ENCODE results near the gene FOXK2. TPM values are rescaled to one million over a fixed set of nuclear protein-coding genes. Genes with fewer than 3 reads are reported as not detected.

FOXK2 gene
- total RNA-seq = 55.6 TPM
- 1 to 10 TPM; 2.2 to 4.9 (median 3.8) TPM for polyA plus RNA-seq

DNA sequence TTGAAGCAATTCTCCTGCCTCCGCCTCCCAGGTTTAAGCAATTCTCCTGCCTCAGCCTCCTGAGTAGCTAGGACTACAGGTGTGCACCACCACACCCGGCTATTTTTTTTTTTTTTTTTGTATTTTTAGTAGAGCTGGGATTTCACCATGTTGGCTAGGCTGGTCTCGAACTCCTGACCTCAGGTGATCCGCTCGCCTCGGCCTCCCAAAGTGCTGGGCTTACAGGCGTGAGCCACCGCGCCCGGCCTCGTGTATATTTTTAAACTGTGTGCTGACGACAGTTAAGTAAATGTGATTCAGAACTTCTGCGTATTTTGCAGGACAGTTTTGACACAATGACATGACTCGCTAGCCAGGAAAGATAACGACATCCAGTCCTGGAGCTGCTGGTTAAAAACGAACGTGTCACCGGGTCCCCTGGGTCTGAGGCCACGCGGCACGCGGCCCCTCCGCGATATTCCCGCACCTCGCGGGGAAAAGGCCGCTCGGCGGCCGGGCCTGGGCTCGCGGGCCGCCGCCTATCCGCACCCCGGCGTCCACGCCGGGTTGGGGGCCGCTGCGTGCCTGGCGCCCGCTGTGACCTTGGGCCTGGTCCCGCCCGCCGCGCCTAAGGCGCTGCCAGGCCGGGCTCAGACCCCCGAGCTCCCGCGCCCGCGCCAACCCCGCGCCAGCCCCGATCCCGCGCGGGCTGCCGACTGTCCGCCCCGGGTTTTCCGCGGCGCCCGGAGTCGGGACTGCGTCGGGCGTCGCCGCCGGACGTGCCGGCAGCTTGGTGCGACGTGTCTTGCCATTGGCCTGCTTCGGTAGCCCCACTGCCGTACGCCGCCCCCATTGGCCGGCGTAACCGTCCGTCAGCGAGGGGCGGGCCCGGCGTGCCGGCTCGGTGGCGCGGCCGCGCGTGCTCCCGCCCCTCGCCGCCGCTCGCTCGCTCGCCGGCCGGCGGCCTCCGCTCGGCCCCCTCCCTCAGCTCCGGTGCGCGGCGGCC lies at the start of gene FOXK2:
FOXK2 (plus strand) TSS at position 907 of the 985 bp plus-strand sequence. CDS start 157 bp downstream, outside the sequence.
- H3K27ac Mint-ChIP-seq = peak within 1 kb of the TSS; percentile 64 to 85 (median 79)
- peak; percentile 90 to 96 (median 95) for DNase-seq
- H3K27me3 ChIP-seq (ENCODE audit: control insufficient read depth, insufficient read depth, low read length) = no peaks in the 10 kb centered on the region
- H3K4me1 Mint-ChIP-seq = peaks cover 0 to 32% (median 22%) of the 10 kb centered on the region in 4 donors
- H3K9me3 Mint-ChIP-seq = no peaks in the 10 kb centered on the region
- H3K4me1 ChIP-seq (ENCODE audit: control insufficient read depth, insufficient read depth, low read length, poor library complexity, severe bottlenecking) = peaks cover 21% of the 10 kb centered on the region
- no peaks in the 10 kb centered on the region for H3K9me3 ChIP-seq (ENCODE audit: control insufficient read depth in 2 of 2, low read length in 2 of 2)
- H3K27me3 Mint-ChIP-seq = no peaks in the 10 kb centered on the region
- peak within 1 kb of the TSS; percentile 81 for H3K27ac ChIP-seq (ENCODE audit: insufficient read depth, low read length, poor library complexity, severe bottlenecking)
- peak; percentile 98 to 99 for ATAC-seq (ENCODE audit: low read depth in 2 of 2)
- H3K4me3 Mint-ChIP-seq = peak within 1 kb of the TSS; percentile 85 to 98 (median 94)
- H3K36me3 Mint-ChIP-seq = no peaks in the 10 kb centered on the region
- H3K36me3 ChIP-seq (ENCODE audit: control insufficient read depth, insufficient read depth, low read length) = no peaks in the 10 kb centered on the region
- H3K4me3 ChIP-seq (ENCODE audit: low read depth, low read length) = peak within 1 kb of the TSS; percentile 84

DNA sequence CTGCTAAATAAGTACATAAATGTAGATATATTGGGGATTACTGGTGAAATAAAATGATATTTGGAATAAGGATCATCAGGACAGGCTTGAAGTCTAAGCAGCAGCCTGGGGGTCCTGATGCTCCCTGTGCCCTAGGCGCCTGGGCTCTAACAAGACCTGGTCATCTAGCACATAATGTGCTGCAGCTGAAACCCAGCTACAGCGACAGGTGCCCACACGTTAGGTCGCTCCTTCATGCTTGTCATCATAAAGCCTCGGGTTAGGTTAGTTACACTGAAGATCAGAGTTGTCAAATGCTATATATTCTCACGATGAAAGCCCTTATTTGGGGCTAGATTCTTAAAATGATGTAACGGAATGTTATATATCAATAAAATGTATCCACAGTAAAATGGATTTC lies 49.5 kb upstream of the FOXK2 start:
- H3K27me3 ChIP-seq (ENCODE audit: control insufficient read depth, insufficient read depth, low read length) = no peaks in the 10 kb centered on the region
- H3K27ac ChIP-seq (ENCODE audit: insufficient read depth, low read length, poor library complexity, severe bottlenecking) = no peak overlapping the region
- no peak for DNase-seq
- ATAC-seq (ENCODE audit: low read depth in 2 of 2) = no peak
- H3K27me3 Mint-ChIP-seq = no peaks in the 10 kb centered on the region
- peaks cover 40% of the 10 kb centered on the region for H3K36me3 Mint-ChIP-seq
- no peak overlapping the region for H3K27ac Mint-ChIP-seq
- H3K4me1 ChIP-seq (ENCODE audit: control insufficient read depth, insufficient read depth, low read length, poor library complexity, severe bottlenecking) = no peaks in the 10 kb centered on the region
- no peak overlapping the region for H3K4me3 Mint-ChIP-seq
- H3K36me3 ChIP-seq (ENCODE audit: control insufficient read depth, insufficient read depth, low read length) = peaks cover 62% of the 10 kb centered on the region
- H3K9me3 ChIP-seq (ENCODE audit: control insufficient read depth in 2 of 2, low read length in 2 of 2) = no peaks in the 10 kb centered on the region
- H3K4me3 ChIP-seq (ENCODE audit: low read depth, low read length) = no peak overlapping the region
- no peaks in the 10 kb centered on the region for H3K9me3 Mint-ChIP-seq
- peaks cover 5 to 11% (median 7%) of the 10 kb centered on the region in 4 donors for H3K4me1 Mint-ChIP-seq

DNA sequence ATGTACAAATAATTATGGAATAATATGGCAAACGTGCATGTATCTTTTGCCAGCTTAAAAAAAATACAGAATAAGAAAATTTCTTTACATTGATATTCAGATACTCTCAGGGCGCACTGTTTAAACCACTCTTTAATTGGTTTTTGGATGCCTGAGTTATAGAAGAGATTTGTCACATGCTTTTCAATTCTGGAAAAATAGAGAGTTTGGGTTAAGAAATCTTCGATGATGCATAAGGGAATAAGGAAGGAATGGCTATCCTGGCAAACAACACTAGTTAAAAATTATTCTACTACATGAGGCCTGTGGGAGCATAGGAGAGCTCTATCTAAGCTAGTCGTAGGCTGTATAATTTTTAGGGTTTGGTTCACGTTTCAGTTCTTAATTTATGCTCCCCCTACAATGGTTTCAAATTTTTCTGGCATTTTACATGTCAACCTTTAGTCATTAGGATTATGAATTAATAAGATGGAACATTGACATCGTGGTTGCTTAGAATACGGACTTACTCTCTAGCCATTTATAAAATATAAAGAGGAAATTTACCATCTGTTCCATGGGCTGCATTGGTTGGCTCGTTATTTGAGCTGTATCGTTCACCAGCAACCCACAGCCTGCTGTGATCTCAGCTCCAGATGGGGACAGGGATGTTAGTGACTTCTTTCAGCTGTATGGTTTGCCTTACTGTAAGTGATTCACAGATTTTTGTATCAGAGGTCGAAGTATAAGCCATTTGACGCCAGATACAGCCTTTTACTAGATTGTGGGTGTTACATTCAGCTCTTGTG lies 45.1 kb upstream of the FOXK2 start:
- peaks cover 47% of the 10 kb centered on the region for H3K36me3 ChIP-seq (ENCODE audit: control insufficient read depth, insufficient read depth, low read length)

DNA sequence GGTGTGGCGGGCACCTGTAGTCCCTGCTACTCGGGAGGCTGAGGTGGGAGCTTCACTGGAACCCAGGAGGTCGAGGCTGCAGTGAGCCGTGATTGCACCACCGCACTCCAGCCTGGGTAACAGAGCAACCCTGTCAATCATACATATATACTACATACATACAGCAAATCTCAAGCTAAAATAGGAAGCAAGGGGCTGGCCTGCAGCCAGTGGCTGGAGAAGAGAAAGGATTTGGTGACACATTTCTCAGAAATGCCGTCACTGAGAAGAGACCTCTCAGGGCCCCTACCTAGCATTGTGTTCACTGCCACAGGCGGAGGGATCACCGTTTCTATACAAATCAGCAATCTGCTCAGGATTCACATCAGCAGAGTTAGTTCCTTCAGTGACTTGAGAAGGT lies 44.1 kb upstream of the FOXK2 start:
- H3K36me3 ChIP-seq (ENCODE audit: control insufficient read depth, insufficient read depth, low read length) = peaks cover 52% of the 10 kb centered on the region
- no peak for ATAC-seq (ENCODE audit: low read depth in 2 of 2)
- no peak for DNase-seq
- no peak overlapping the region for H3K4me3 ChIP-seq (ENCODE audit: low read depth, low read length)
- Mint-ChIP-seq H3K27ac (no peak overlapping the region), H3K9me3 (no peaks in the 10 kb centered on the region), H3K27me3 (no peaks in the 10 kb centered on the region), H3K36me3 (peaks cover 20% of the 10 kb centered on the region), H3K4me1 (peaks cover 0 to 7% (median 2%) of the 10 kb centered on the region in 4 donors), H3K4me3 (no peak overlapping the region)
- no peaks in the 10 kb centered on the region for H3K27me3 ChIP-seq (ENCODE audit: control insufficient read depth, insufficient read depth, low read length)
- H3K9me3 ChIP-seq (ENCODE audit: control insufficient read depth in 2 of 2, low read length in 2 of 2) = no peaks in the 10 kb centered on the region
- H3K27ac ChIP-seq (ENCODE audit: insufficient read depth, low read length, poor library complexity, severe bottlenecking) = no peak overlapping the region
- no peaks in the 10 kb centered on the region for H3K4me1 ChIP-seq (ENCODE audit: control insufficient read depth, insufficient read depth, low read length, poor library complexity, severe bottlenecking)

More for the DNA sequence above, 45.1 kb upstream of the FOXK2 start:
- peak overlapping the region in 1 of 3 donors; percentile 4 for H3K27ac Mint-ChIP-seq
- peaks cover 24% of the 10 kb centered on the region for H3K36me3 Mint-ChIP-seq
- no peak overlapping the region for H3K4me3 Mint-ChIP-seq
- Histone ChIP-seq H3K9me3 (ENCODE audit: control insufficient read depth in 2 of 2, low read length in 2 of 2) (no peaks in the 10 kb centered on the region), H3K4me3 (ENCODE audit: low read depth, low read length) (no peak overlapping the region), H3K27me3 (ENCODE audit: control insufficient read depth, insufficient read depth, low read length) (no peaks in the 10 kb centered on the region), H3K4me1 (ENCODE audit: control insufficient read depth, insufficient read depth, low read length, poor library complexity, severe bottlenecking) (no peaks in the 10 kb centered on the region), H3K27ac (ENCODE audit: insufficient read depth, low read length, poor library complexity, severe bottlenecking) (no peak overlapping the region)
- DNase-seq = no peak
- no peaks in the 10 kb centered on the region for H3K27me3 Mint-ChIP-seq
- peaks cover 0 to 7% (median 3%) of the 10 kb centered on the region in 4 donors for H3K4me1 Mint-ChIP-seq
- no peaks in the 10 kb centered on the region for H3K9me3 Mint-ChIP-seq
- no peak for ATAC-seq (ENCODE audit: low read depth in 2 of 2)

DNA sequence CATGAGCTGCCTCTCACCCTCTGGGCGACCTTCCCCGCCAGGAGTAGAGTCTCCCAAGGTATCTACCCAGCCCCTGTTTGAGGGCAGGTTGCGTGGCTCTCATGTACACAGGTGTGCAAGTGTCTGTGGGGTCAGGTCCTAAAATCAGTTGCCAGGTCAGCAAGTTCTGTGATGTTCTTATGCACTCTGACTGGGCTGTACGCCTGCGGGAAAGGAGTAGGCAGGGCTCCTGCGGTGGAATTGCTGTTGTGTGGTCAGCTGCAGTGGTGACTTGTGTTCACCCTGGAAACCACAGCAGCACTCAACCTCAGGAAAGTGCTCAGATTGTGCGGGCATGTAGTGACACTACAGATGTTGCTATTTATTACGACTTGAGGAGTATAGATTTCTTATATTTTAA lies 41.6 kb upstream of the FOXK2 start:
- Histone ChIP-seq H3K36me3 (ENCODE audit: control insufficient read depth, insufficient read depth, low read length) (peaks cover 62% of the 10 kb centered on the region), H3K4me1 (ENCODE audit: control insufficient read depth, insufficient read depth, low read length, poor library complexity, severe bottlenecking) (no peaks in the 10 kb centered on the region), H3K4me3 (ENCODE audit: low read depth, low read length) (no peak overlapping the region), H3K27me3 (ENCODE audit: control insufficient read depth, insufficient read depth, low read length) (no peaks in the 10 kb centered on the region), H3K27ac (ENCODE audit: insufficient read depth, low read length, poor library complexity, severe bottlenecking) (no peak overlapping the region), H3K9me3 (ENCODE audit: control insufficient read depth in 2 of 2, low read length in 2 of 2) (no peaks in the 10 kb centered on the region)
- no peaks in the 10 kb centered on the region for H3K27me3 Mint-ChIP-seq
- peaks cover 0 to 5% (median 2%) of the 10 kb centered on the region in 4 donors for H3K4me1 Mint-ChIP-seq
- no peaks in the 10 kb centered on the region for H3K9me3 Mint-ChIP-seq
- no peak overlapping the region for H3K27ac Mint-ChIP-seq
- no peak for ATAC-seq (ENCODE audit: low read depth in 2 of 2)
- H3K4me3 Mint-ChIP-seq = no peak overlapping the region
- peaks cover 24% of the 10 kb centered on the region for H3K36me3 Mint-ChIP-seq
- no peak for DNase-seq

GRCh38 chr17:82479602-82480001 lies 39.9 kb upstream of the FOXK2 start:
- Mint-ChIP-seq H3K27me3 (no peaks in the 10 kb centered on the region), H3K36me3 (peaks cover 23% of the 10 kb centered on the region), H3K4me1 (peaks cover 0 to 5% (median under 1%) of the 10 kb centered on the region in 4 donors), H3K27ac (no peak overlapping the region), H3K9me3 (no peaks in the 10 kb centered on the region), H3K4me3 (peak overlapping the region in 1 of 4 donors; percentile 32)
- ATAC-seq (ENCODE audit: low read depth in 2 of 2) = no peak
- Histone ChIP-seq H3K36me3 (ENCODE audit: control insufficient read depth, insufficient read depth, low read length) (peaks cover 70% of the 10 kb centered on the region), H3K27ac (ENCODE audit: insufficient read depth, low read length, poor library complexity, severe bottlenecking) (no peak overlapping the region), H3K27me3 (ENCODE audit: control insufficient read depth, insufficient read depth, low read length) (no peaks in the 10 kb centered on the region), H3K4me3 (ENCODE audit: low read depth, low read length) (no peak overlapping the region), H3K9me3 (ENCODE audit: control insufficient read depth in 2 of 2, low read length in 2 of 2) (no peaks in the 10 kb centered on the region), H3K4me1 (ENCODE audit: control insufficient read depth, insufficient read depth, low read length, poor library complexity, severe bottlenecking) (no peaks in the 10 kb centered on the region)
- DNase-seq = no peak

DNA sequence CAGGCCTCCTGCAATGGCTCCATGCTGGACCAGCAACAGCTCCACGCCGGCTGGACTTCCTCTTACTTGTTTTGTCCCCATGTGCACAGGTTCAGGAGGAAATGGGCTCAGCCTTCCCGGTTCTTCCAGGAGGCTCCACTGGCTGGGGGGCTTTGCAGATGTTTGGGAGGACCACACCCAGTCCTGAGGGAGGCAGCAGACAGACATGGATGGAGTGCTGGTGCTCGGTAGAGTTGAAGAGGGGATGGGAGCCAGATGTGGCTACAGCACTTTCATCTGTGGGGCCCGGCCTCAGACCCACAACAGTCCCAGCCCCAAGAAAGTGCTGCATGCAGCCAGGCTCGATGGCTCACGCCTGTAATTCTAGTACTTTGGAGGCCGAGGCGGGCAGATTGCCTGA lies 39.2 kb upstream of the FOXK2 start:
- Mint-ChIP-seq H3K9me3 (no peaks in the 10 kb centered on the region), H3K36me3 (peaks cover 21% of the 10 kb centered on the region)

More for the DNA sequence above, 39.2 kb upstream of the FOXK2 start:
- Mint-ChIP-seq H3K27ac (no peak overlapping the region), H3K27me3 (no peaks in the 10 kb centered on the region), H3K4me3 (no peak overlapping the region), H3K4me1 (peaks cover 0 to 5% (median under 1%) of the 10 kb centered on the region in 4 donors)
- Histone ChIP-seq H3K4me1 (ENCODE audit: control insufficient read depth, insufficient read depth, low read length, poor library complexity, severe bottlenecking) (no peaks in the 10 kb centered on the region), H3K36me3 (ENCODE audit: control insufficient read depth, insufficient read depth, low read length) (peaks cover 70% of the 10 kb centered on the region), H3K27me3 (ENCODE audit: control insufficient read depth, insufficient read depth, low read length) (no peaks in the 10 kb centered on the region), H3K4me3 (ENCODE audit: low read depth, low read length) (no peak overlapping the region), H3K9me3 (ENCODE audit: control insufficient read depth in 2 of 2, low read length in 2 of 2) (no peaks in the 10 kb centered on the region), H3K27ac (ENCODE audit: insufficient read depth, low read length, poor library complexity, severe bottlenecking) (no peak overlapping the region)
- DNase-seq (no peak), ATAC-seq (ENCODE audit: low read depth in 2 of 2) (no peak)

Measured in CD4-positive, CD25-positive, alpha-beta regulatory T cell (primary cell).